Osteocyte (in vitro differentiated cells): ENCODE measurements around the gene CDH23. TPM values are rescaled to one million over a fixed set of nuclear protein-coding genes. Genes with fewer than 3 reads are reported as not detected.

ENCODE experiments used
- DNase-seq: peaks from one replicate; pipeline ENCODE4 v3.0.0; 2021; ENCODE audit warnings: mixed read lengths; ENCODE audit not compliant: unreplicated experiment; ENCODE audit errors: extremely low spot score
- H3K27ac Mint-ChIP-seq: one replicate; pipeline ENCODE4 v1.8.0; 2021; ENCODE audit warnings: mild to moderate bottlenecking, mixed read lengths; ENCODE audit not compliant: unreplicated experiment
- H3K27me3 Mint-ChIP-seq: one replicate; pipeline ENCODE4 v1.8.0; 2021; ENCODE audit warnings: mixed read lengths; ENCODE audit not compliant: unreplicated experiment
- H3K36me3 Mint-ChIP-seq: one replicate; pipeline ENCODE4 v1.8.0; 2021; ENCODE audit warnings: mixed read lengths; ENCODE audit not compliant: unreplicated experiment
- H3K4me1 Mint-ChIP-seq: one replicate; pipeline ENCODE4 v1.8.0; 2021; ENCODE audit warnings: mixed read lengths; ENCODE audit not compliant: unreplicated experiment
- H3K4me3 Mint-ChIP-seq: one replicate; pipeline ENCODE4 v1.8.0; 2021; ENCODE audit warnings: mild to moderate bottlenecking, moderate library complexity, mixed read lengths; ENCODE audit not compliant: unreplicated experiment
- H3K9me3 Mint-ChIP-seq: one replicate; pipeline ENCODE4 v1.8.0; 2021; ENCODE audit warnings: mixed read lengths; ENCODE audit not compliant: unreplicated experiment
- CTCF ChIP-seq: fragments of 200-600 bp; sonication (generic); IDR thresholded peaks from 2 replicates; pipeline ENCODE4 v1.5.0; 2021; ENCODE audit warnings: antibody characterized with exemption, mild to moderate bottlenecking, moderate library complexity
- total RNA-seq: library from RNA; stranded (reverse); gene quantifications from 2 replicates; pipeline ENCODE4 v1.2.1, GENCODE V29; 2021

The CDH23 gene
- total RNA-seq, 1 donor from 2014 or later, result not detected

- no peaks in the 10 kb centered on the region for H3K9me3 Mint-ChIP-seq
- H3K4me1 Mint-ChIP-seq, result no peaks in the 10 kb centered on the region
- peaks cover 22% of the 10 kb centered on the region for H3K27me3 Mint-ChIP-seq
- no peak for DNase-seq
- H3K36me3 Mint-ChIP-seq, result no peaks in the 10 kb centered on the region
- no peak for TF ChIP-seq CTCF
- no peak overlapping the region for H3K27ac Mint-ChIP-seq
- H3K4me3 Mint-ChIP-seq, result no peak overlapping the region
These were observed 291.5 kb downstream of the CDH23 start for GRCh38 chr10:71688256-71688655.

GRCh38 chr10:71690094-71690720, 293.5 kb downstream of the CDH23 start:
- Mint-ChIP-seq H3K4me1 (peaks cover 5% of the 10 kb centered on the region), H3K27me3 (peaks cover 18% of the 10 kb centered on the region), H3K9me3 (no peaks in the 10 kb centered on the region), H3K4me3 (no peak overlapping the region), H3K27ac (no peak overlapping the region), H3K36me3 (no peaks in the 10 kb centered on the region)
- no peak for TF ChIP-seq CTCF
- DNase-seq, result no peak

- H3K4me3 Mint-ChIP-seq, result no peak overlapping the region
- peaks cover 12% of the 10 kb centered on the region for H3K27me3 Mint-ChIP-seq
- H3K4me1 Mint-ChIP-seq, result peaks cover 5% of the 10 kb centered on the region
- H3K36me3 Mint-ChIP-seq, result no peaks in the 10 kb centered on the region
- no peak for DNase-seq
- no peak for TF ChIP-seq CTCF
- H3K9me3 Mint-ChIP-seq, result no peaks in the 10 kb centered on the region
- H3K27ac Mint-ChIP-seq, result no peak overlapping the region
These were observed 294.7 kb downstream of the CDH23 start for GRCh38 chr10:71691405-71691804.

GRCh38 chr10:71692598-71693306, 296.0 kb downstream of the CDH23 start:
- TF ChIP-seq CTCF, result no peak
- Mint-ChIP-seq H3K4me3 (no peak overlapping the region), H3K27ac (no peak overlapping the region), H3K27me3 (peaks cover 9% of the 10 kb centered on the region), H3K9me3 (no peaks in the 10 kb centered on the region), H3K36me3 (no peaks in the 10 kb centered on the region), H3K4me1 (peaks cover 5% of the 10 kb centered on the region)
- DNase-seq, result no peak

- Mint-ChIP-seq H3K27ac (no peak overlapping the region), H3K4me3 (no peak overlapping the region), H3K36me3 (no peaks in the 10 kb centered on the region), H3K27me3 (peaks cover 12% of the 10 kb centered on the region), H3K9me3 (no peaks in the 10 kb centered on the region), H3K4me1 (peaks cover 5% of the 10 kb centered on the region)
- no peak for DNase-seq
- TF ChIP-seq CTCF, result no peak
These were observed 296.7 kb downstream of the CDH23 start for GRCh38 chr10:71693377-71693776.
